A673 (cell line): ENCODE results near the gene PPT1. TPM values are rescaled to one million over a fixed set of nuclear protein-coding genes. Genes with fewer than 3 reads are reported as not detected.
A peak's percentile ranks its signal among the peaks of the same experiment; 100 is the strongest.

Source experiments
- BruUV-seq: library from RNA; stranded (reverse); fragments of 400-500 nt; replicated peaks from 2 replicates; lab custom pipeline; 2021; lab: Mats Ljungman, UMichigan
- CTCF ChIA-PET: fragments of 300-600 bp; sonication (Branson Sonifier 250); formaldehyde crosslinking; loops from one replicate; lab custom pipeline; 2022; ENCODE audit warnings: antibody characterized with exemption; lab: Charles Lee
- POLR2A ChIA-PET: fragments of 300-600 bp; sonication (Branson Sonifier 250); formaldehyde crosslinking; loops from one replicate; lab custom pipeline; 2022; ENCODE audit warnings: antibody characterized with exemption; ENCODE audit not compliant: low non-redundant PET; lab: Charles Lee
- DNase-seq: peaks from one replicate; pipeline ENCODE4 v3.0.0-alpha.2; 2015; ENCODE audit warnings: low spot score
- H3K27ac ChIP-seq: fragments of 200-600 bp; sonication (generic); 2 replicates; pipeline ENCODE4 v1.5.1; 2016; ENCODE audit warnings: mixed run types, low read depth, mild to moderate bottlenecking, mixed read lengths, antibody characterized with exemption, low read length; ENCODE audit not compliant: poor library complexity, severe bottlenecking
- H3K27me3 ChIP-seq: fragments of 200-600 bp; sonication (generic); replicated peaks from 2 replicates; pipeline ENCODE4 v1.6.1; 2017; ENCODE audit warnings: mixed run types, low read depth, mild to moderate bottlenecking, mixed read lengths, antibody characterized with exemption, low read length; ENCODE audit not compliant: insufficient read depth, poor library complexity
- H3K36me3 ChIP-seq: fragments of 200-600 bp; sonication (generic); 2 replicates; pipeline ENCODE4 v1.6.1; 2016; ENCODE audit warnings: mixed run types, mild to moderate bottlenecking, mixed read lengths, antibody characterized with exemption, low read length; ENCODE audit not compliant: insufficient read depth, poor library complexity, severe bottlenecking
- H3K4me1 ChIP-seq: fragments of 200-600 bp; sonication (generic); 2 replicates; pipeline ENCODE4 v1.6.1; 2017; ENCODE audit warnings: mixed run types, mild to moderate bottlenecking, mixed read lengths, antibody characterized with exemption, low read length; ENCODE audit not compliant: insufficient read depth, poor library complexity, severe bottlenecking
- H3K4me3 ChIP-seq: fragments of 200-600 bp; sonication (generic); 2 replicates; pipeline ENCODE4 v1.5.1; 2016; ENCODE audit warnings: low read depth, mixed run types, mild to moderate bottlenecking, mixed read lengths, low read length; ENCODE audit not compliant: poor library complexity, severe bottlenecking
- H3K9me3 ChIP-seq: fragments of 200-600 bp; sonication (generic); 2 replicates; pipeline ENCODE4 v1.6.1; 2016; ENCODE audit warnings: mixed run types, low read depth, mild to moderate bottlenecking, mixed read lengths, antibody characterized with exemption, low read length; ENCODE audit not compliant: poor library complexity, severe bottlenecking
- EZH2 ChIP-seq: fragments of 200-600 bp; sonication (generic); IDR thresholded peaks from 2 replicates; pipeline ENCODE4 v1.6.1; 2017; ENCODE audit warnings: borderline replicate concordance, low read depth, mild to moderate bottlenecking, mixed read lengths, antibody characterized with exemption, low read length; ENCODE audit not compliant: poor library complexity, severe bottlenecking
- intact Hi-C: fragments of 100-400 bp; cut with micrococcal nuclease; formaldehyde crosslinking; loops from one replicate; pipeline ENCODE4 v1.10.0; 2022; ENCODE audit not compliant: unreplicated experiment
- total RNA-seq: library from RNA; stranded (reverse); gene quantifications from 2 replicates; pipeline ENCODE4 v1.2.3, GENCODE V29; 2021
- TF ChIP-seq, protein P1 (sequence below): fragments of 300-800, 200-600 bp; sonication (generic); conservative IDR thresholded peaks from 2 replicates; pipeline ENCODE4 v1.5.1; 2017; ENCODE audit warnings: low read depth, mild to moderate bottlenecking, antibody characterized with exemption, low read length, moderate library complexity, mixed read lengths

Gene PPT1
- total RNA-seq, 1 experiment from 2014 or later: 76.3 TPM

DNA sequence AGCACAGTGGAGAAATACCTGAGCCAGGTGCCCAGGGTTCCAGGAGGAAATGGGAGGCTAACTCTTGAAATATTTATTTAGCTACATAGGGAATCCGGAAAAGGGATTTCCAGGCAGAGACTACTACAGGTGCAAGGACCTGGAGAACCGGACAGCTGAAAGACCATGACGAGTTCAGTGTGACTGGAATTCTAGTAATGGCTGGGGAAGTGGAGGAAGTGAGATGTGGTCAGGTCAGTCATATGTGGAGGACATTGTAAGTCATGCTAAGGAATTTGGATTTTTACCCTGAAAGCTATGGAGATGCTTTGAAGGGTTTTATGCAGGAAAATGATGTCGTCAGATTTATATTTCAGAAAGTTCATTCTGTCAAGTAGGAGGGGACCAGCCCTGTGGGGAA is 54.7 kb downstream of the PPT1 start:
- no TSS peak for BruUV-seq
- H3K36me3 ChIP-seq: no peaks in the 10 kb centered on the region
- TF ChIP-seq EZH2: no peak
- TF ChIP-seq, protein P1, sequence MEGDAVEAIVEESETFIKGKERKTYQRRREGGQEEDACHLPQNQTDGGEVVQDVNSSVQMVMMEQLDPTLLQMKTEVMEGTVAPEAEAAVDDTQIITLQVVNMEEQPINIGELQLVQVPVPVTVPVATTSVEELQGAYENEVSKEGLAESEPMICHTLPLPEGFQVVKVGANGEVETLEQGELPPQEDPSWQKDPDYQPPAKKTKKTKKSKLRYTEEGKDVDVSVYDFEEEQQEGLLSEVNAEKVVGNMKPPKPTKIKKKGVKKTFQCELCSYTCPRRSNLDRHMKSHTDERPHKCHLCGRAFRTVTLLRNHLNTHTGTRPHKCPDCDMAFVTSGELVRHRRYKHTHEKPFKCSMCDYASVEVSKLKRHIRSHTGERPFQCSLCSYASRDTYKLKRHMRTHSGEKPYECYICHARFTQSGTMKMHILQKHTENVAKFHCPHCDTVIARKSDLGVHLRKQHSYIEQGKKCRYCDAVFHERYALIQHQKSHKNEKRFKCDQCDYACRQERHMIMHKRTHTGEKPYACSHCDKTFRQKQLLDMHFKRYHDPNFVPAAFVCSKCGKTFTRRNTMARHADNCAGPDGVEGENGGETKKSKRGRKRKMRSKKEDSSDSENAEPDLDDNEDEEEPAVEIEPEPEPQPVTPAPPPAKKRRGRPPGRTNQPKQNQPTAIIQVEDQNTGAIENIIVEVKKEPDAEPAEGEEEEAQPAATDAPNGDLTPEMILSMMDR: no peak
- no peaks in the 10 kb centered on the region for H3K9me3 ChIP-seq
- H3K4me1 ChIP-seq: peaks cover 13% of the 10 kb centered on the region
- CTCF ChIA-PET: no interaction called here
- intact Hi-C loops: no loop called here
- no peak for DNase-seq
- H3K27me3 ChIP-seq: no peaks in the 10 kb centered on the region
- H3K4me3 ChIP-seq: no peak overlapping the region
- H3K27ac ChIP-seq: no peak overlapping the region
- POLR2A ChIA-PET: no interaction called here

DNA sequence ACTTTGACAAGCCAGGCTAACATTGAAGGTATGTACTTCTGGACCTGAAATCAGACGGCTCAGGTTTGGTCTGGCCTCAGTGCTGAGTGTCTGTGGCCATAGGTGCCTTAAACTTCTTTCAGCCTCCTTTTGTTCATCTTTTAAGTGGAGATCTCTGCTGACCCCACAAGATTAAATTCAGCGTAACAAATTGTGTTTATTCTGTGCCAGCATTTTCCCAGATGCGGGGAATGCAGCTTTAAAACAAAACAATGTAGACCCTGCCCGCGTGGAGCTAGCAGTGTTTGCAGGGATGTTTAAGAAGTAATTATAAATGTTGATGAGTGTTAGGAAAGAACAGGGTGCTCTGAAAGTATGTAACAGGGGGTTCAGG is 55.6 kb downstream of the PPT1 start:
- peak overlapping the region; percentile 92 for H3K27ac ChIP-seq
- TF ChIP-seq EZH2: no peak
- TF ChIP-seq, protein P1: no peak
- CTCF ChIA-PET: no interaction called here
- no peaks in the 10 kb centered on the region for H3K36me3 ChIP-seq
- intact Hi-C loops: no loop called here
- no peaks in the 10 kb centered on the region for H3K9me3 ChIP-seq
- DNase-seq: no peak
- POLR2A ChIA-PET: no interaction called here
- H3K4me3 ChIP-seq: peak overlapping the region; percentile 80
- H3K27me3 ChIP-seq: no peaks in the 10 kb centered on the region
- no TSS peak for BruUV-seq
- peaks cover 13% of the 10 kb centered on the region for H3K4me1 ChIP-seq

DNA sequence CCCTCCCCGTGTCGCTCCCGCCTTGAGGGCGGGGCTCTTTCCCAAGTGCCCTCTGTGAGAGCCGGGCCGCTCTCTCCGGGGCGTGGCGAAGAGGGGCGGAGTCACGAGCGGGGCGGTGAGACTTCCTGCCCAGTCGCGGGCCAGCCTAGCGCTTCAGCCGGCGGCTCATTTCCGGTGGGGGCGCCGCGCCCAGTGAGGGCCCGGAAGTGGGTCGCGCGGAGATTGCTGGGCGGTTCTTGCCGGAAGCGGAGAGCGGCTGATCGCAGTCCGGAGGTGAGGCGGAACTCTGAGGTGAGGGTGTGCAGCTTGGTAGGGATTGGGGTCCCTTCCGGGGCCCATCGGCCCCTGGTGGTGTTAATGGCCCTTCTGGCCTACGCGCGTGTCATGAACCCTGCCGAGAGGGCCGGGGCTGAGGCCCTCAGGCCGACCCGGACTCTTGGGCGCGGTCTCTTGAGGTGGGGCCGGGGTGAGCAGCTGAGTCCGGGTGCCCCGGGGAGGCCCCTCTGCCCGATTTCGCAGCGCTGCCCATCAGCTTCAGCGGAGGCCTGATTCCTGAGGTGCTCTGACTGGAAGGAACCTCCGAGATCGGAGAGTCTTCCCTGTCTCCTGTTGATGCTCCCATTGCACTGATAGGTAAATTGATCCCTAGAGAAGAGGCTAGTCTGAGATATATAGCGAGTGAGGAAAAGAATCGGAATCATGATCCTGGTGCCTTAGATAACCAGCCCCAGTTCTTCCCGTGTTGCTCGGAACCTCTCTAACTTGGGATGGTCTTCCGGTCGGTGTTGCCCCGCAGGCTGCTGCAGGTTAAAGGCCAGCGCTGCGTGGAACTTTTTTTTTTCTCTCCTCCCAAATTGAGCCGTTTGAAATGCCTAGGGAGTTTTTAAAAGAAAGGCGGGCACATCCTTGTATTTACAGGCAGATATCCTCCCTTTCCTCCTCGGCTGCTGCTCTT is 56.3 kb downstream of the PPT1 start, which contains the start of gene CAP1:
CAP1 (plus strand) TSS at position 219 of the 955 bp plus-strand sequence. CDS start 18,618 bp downstream, outside the sequence.
- H3K9me3 ChIP-seq: no peaks in the 10 kb centered on the region
- TF ChIP-seq, protein P1: no peak
- TF ChIP-seq EZH2: no peak
- H3K27me3 ChIP-seq: no peaks in the 10 kb centered on the region
- peak within 1 kb of the TSS; percentile 80 for H3K4me3 ChIP-seq
- peak; percentile 99 for DNase-seq
- intact Hi-C loops: no loop called here
- H3K27ac ChIP-seq: peak within 1 kb of the TSS; percentile 92
- TSS peak; percentile 77 for BruUV-seq
- no peaks in the 10 kb centered on the region for H3K36me3 ChIP-seq
- H3K4me1 ChIP-seq: peaks cover 13% of the 10 kb centered on the region
- ChIA-PET POLR2A (interaction anchor here (0.5 kb wide), 1 partner anchor 10 kb away, joined by 3 read pairs; no protein-coding TSS in a partner anchor), CTCF (interaction anchor here (0.5 kb wide), 1 partner anchor 81 kb away, joined by 3 read pairs; no protein-coding TSS in a partner anchor)
